Activated naive CD8-positive, alpha-beta T cell treated with anti-CD3 and anti-CD28 coated beads, Interleukin-2, amount 50 U/mL, for 24 hours (primary cell): ENCODE measurements around the gene NEAT1.
A peak's percentile ranks its signal among the peaks of the same experiment; 100 is the strongest.
"Not testable (repeated sequence)": the region's sequence is repeated elsewhere in the genome, so short reads cannot be mapped to it uniquely, and the experiment has no call there.

ENCODE experiments used
- ATAC-seq: fragments of 150-1000 bp; cut with Tn5 transposase; one replicate; pipeline ENCODE4 v1.10.0; 2021
- DNase-seq: peaks from one replicate; pipeline ENCODE4 v3.0.0; 2021
- H3K27ac Mint-ChIP-seq: one replicate; pipeline ENCODE4 v1.8.0; 2021; ENCODE audit warnings: mild to moderate bottlenecking, mixed read lengths
- H3K27me3 Mint-ChIP-seq: one replicate; pipeline ENCODE4 v1.8.0; 2021; ENCODE audit warnings: mixed read lengths
- H3K36me3 Mint-ChIP-seq: one replicate; pipeline ENCODE4 v1.8.0; 2021; ENCODE audit warnings: low read depth, mixed read lengths
- H3K4me1 Mint-ChIP-seq: one replicate; pipeline ENCODE4 v1.8.0; 2021; ENCODE audit warnings: mixed read lengths
- H3K4me3 Mint-ChIP-seq: one replicate; pipeline ENCODE4 v1.8.0; 2021; ENCODE audit warnings: mild to moderate bottlenecking, moderate library complexity, mixed read lengths
- H3K9me3 Mint-ChIP-seq: one replicate; pipeline ENCODE4 v1.8.0; 2021; ENCODE audit warnings: mixed read lengths

The NEAT1 gene

DNA sequence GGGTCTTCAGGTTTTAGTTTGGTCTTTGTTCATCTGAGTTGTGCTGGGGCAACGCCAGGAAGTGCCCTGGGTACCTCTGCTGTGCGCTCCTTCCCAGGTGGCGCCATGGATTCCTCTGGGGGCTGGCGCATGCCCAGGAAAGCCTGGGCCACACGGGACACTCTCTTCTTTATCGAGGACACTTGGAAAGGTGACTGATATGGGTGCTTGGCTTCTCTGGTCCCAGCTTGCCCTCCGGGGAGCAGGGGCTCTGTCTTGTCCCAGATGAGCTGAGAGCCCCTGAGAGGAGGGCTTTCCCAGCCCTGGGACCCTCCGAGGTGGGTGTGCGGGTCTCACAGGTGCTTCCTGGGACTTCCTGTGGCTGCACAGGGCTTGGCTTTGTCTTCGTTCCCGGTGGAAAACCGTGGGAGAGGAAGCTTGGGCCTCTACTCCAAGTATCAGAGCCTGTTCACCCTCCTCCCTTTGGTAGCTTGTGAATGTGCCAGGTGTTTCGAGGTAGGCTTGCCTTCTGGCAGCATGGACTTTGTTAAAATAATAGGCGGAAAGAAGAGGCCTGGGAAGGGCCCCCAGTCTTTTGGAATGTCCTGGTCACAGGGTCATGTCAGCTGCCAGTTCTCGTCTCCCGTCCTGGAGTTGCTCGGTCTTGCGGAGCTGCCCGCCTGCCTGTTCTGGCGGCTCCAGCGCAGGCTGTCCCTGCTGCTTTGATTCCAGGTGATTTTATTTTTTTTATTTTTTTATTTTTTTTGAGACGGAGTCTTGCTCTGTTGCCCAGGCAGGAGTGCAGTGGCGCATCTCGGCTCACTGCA is 10.1 kb upstream of the NEAT1 start:
- no peaks in the 10 kb centered on the region for H3K9me3 Mint-ChIP-seq
- DNase-seq = no peak
- H3K4me3 Mint-ChIP-seq = no peak overlapping the region
- no peak overlapping the region for H3K27ac Mint-ChIP-seq
- no peak for ATAC-seq
- peaks cover 20% of the 10 kb centered on the region for H3K36me3 Mint-ChIP-seq
- peaks cover 19% of the 10 kb centered on the region for H3K4me1 Mint-ChIP-seq
- no peaks in the 10 kb centered on the region for H3K27me3 Mint-ChIP-seq

DNA sequence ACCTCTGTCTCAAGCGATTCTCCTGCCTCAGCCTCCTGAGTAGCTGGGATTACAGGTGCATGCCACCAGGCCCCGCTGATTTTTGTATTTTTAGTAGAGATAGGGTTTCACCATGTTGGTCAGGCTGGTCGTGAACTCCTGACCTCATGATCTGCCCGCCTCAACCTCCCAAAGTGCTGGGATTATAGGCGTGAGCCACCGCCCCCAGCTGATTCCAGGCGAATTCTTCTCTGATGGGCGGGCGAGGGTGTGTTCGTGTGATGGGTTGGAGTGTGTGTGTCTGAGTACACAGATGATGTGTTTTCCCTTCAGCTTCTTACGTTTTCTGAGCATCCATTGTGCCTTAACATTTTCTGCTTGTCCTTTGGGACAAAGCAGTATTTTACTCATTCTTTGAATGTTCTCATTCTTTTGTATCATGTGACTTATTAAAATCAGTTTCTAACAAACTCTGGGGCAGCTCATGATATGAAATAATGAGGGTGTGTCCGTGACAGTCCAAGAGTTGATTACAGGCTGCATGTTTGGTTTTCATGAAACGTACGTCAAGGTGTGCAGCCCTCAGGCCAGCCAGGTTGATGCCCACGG is 9.4 kb upstream of the NEAT1 start:
- not testable (repeated sequence) for ATAC-seq, H3K27me3 Mint-ChIP-seq, H3K27ac Mint-ChIP-seq, DNase-seq, H3K4me3 Mint-ChIP-seq, H3K9me3 Mint-ChIP-seq
- peaks cover 25% of the 10 kb centered on the region for H3K4me1 Mint-ChIP-seq
- H3K36me3 Mint-ChIP-seq = peaks cover 19% of the 10 kb centered on the region

GRCh38 chr11:65414776-65415498 is 7.7 kb upstream of the NEAT1 start:
- H3K4me1 Mint-ChIP-seq = peaks cover 37% of the 10 kb centered on the region
- no peaks in the 10 kb centered on the region for H3K27me3 Mint-ChIP-seq
- peaks cover 8% of the 10 kb centered on the region for H3K36me3 Mint-ChIP-seq
- H3K4me3 Mint-ChIP-seq = no peak overlapping the region
- ATAC-seq = no peak
- DNase-seq = no peak
- no peaks in the 10 kb centered on the region for H3K9me3 Mint-ChIP-seq
- H3K27ac Mint-ChIP-seq = no peak overlapping the region

DNA sequence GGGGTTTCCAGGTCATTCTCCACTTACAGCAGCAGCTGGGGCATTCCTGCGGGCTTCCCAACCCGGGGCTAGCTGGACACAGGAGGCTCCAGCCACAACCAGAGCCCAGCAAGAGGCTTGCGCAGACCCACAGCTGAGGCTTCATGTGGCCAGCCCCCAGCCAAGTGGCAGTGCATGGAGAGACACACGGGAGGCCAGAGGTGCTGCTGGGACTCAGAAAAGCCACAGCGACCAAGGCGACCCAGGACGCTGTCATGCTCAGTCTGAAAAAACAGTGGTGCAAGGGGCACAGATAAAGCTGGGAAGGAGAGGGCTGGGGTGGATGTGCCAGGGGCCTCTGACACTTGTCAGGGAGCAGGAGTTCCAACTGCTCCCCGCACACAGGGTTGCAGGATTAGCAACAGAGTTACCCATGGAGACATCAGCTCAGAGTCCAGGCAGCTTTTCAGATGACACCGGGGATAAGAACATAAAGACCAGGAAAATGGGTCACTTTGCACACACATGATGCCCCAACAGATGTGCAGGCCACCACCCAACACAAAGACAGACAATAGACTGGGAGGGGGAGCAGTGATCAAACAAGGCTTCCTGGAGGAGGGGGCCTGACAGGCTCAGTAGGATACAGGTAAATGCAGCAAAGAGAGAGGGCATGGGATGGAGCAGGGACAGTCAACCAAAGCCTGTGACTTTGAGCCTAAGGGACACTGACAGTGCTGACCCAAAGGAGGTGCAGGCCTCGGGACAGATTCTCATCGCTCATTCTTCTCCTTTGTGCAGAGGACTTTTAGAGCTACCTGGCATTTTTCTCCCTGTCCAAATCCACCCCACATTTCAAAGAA is 6.9 kb upstream of the NEAT1 start:
- Mint-ChIP-seq H3K4me1 (peaks cover 44% of the 10 kb centered on the region), H3K36me3 (peaks cover 8% of the 10 kb centered on the region), H3K27me3 (no peaks in the 10 kb centered on the region), H3K27ac (no peak overlapping the region), H3K9me3 (no peaks in the 10 kb centered on the region), H3K4me3 (peak overlapping the region; percentile 48)
- ATAC-seq (no peak), DNase-seq (no peak)

- Mint-ChIP-seq H3K4me3 (peak overlapping the region; percentile 100), H3K36me3 (peaks cover 4% of the 10 kb centered on the region), H3K27me3 (no peaks in the 10 kb centered on the region), H3K27ac (peak overlapping the region; percentile 97), H3K4me1 (peaks cover 50% of the 10 kb centered on the region), H3K9me3 (no peaks in the 10 kb centered on the region)
- ATAC-seq (peak; percentile 34), DNase-seq (peak; percentile 97)
These were observed 6.2 kb upstream of the NEAT1 start for GRCh38 chr11:65416341-65416824.

DNA sequence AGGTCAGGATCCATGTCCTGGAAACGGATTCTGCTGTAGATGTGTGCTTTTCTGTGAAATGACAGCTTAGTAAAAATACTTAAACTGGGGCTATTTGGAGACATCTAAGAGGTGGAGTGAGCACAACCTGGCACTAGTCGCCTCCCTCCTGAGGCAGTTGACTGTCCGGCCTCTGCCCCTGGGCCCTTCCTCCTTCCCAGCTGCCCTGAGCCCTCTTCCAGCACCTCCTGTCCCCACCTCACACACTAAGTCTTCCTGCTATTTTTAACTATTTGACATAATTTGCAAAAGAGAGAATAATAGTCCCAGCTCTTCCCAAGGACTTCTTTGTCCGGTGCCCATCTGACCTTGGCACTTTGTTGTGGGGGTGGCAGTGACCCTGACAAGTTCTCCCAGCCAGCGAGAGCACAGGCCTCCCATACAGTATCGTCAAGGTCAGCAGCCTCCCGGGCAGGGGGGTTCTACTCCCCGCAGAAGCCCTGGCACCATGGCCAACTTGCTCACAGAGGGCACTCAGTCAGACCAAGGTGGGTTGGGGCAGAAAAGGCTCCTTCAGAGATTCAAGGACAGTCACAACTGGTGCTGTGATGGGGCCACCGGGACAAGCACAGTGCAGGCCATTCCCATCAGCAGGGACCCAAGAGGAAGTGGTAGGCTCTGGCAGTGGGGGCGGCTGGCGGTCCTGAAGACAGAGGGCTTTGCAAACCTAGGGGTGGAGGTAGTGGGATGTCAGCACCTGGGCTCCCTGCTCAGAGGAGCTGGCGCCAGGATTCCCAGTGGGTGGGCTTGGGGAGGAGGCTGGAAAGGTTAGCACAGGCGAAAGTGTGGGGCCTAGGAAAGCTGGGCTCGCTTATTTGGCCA is 5.5 kb upstream of the NEAT1 start:
- Mint-ChIP-seq H3K9me3 (no peaks in the 10 kb centered on the region), H3K27me3 (no peaks in the 10 kb centered on the region), H3K36me3 (peaks cover 4% of the 10 kb centered on the region), H3K4me3 (peak overlapping the region; percentile 100), H3K27ac (peak overlapping the region; percentile 97), H3K4me1 (peaks cover 55% of the 10 kb centered on the region)
- peak; percentile 57 for DNase-seq
- ATAC-seq = no peak

DNA sequence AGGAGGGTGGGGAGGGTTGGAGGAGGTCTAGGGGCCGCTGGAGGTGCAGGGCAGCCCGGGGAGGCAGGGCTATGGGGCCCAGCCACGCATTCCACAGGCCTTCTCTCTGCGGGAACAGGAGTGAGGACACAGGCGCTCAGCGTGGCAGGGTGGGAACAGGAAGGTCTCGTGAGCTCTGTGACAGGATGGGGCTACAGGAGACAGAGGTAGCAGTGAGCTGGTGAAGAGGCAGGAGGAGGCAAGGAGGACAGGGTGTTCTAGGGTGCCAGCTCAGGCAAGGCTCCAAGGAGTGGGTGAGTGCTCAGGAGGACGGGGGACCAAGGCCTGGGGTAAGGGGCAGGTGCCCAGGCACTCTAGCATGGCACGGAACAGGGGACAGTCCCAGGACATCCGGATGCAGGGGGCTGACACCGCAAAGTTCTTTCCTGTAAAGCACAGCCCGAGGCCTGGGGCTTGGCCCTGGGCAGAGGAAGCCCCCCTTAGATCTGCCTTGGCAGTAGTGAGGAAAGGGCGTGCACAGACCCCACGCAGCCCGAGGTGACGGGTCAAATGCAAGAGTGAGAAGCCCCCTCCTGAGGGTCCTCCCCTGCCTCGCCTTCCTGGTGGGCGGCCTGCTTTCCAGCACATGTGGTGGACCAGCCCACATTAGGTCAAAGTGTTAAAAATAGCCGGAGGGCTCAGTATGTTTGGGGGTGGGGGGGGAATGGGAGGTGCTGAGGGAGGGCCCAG is 4.7 kb upstream of the NEAT1 start:
- H3K36me3 Mint-ChIP-seq = peaks cover 7% of the 10 kb centered on the region
- H3K4me1 Mint-ChIP-seq = peaks cover 60% of the 10 kb centered on the region
- H3K27ac Mint-ChIP-seq = peak overlapping the region; percentile 97

GRCh38 chr11:65418431-65418680 is 4.2 kb upstream of the NEAT1 start:
- Mint-ChIP-seq H3K27ac (peak overlapping the region; percentile 97), H3K4me1 (peaks cover 62% of the 10 kb centered on the region), H3K4me3 (peak overlapping the region; percentile 100), H3K27me3 (peaks cover 7% of the 10 kb centered on the region), H3K9me3 (no peaks in the 10 kb centered on the region), H3K36me3 (peaks cover 10% of the 10 kb centered on the region)
- DNase-seq (peak; percentile 49), ATAC-seq (peak; percentile 0)

More for the DNA sequence above, 4.7 kb upstream of the NEAT1 start:
- H3K9me3 Mint-ChIP-seq = no peaks in the 10 kb centered on the region
- peaks cover 6% of the 10 kb centered on the region for H3K27me3 Mint-ChIP-seq
- peak; percentile 69 for DNase-seq
- ATAC-seq = peak; percentile 1
- H3K4me3 Mint-ChIP-seq = peak overlapping the region; percentile 100

DNA sequence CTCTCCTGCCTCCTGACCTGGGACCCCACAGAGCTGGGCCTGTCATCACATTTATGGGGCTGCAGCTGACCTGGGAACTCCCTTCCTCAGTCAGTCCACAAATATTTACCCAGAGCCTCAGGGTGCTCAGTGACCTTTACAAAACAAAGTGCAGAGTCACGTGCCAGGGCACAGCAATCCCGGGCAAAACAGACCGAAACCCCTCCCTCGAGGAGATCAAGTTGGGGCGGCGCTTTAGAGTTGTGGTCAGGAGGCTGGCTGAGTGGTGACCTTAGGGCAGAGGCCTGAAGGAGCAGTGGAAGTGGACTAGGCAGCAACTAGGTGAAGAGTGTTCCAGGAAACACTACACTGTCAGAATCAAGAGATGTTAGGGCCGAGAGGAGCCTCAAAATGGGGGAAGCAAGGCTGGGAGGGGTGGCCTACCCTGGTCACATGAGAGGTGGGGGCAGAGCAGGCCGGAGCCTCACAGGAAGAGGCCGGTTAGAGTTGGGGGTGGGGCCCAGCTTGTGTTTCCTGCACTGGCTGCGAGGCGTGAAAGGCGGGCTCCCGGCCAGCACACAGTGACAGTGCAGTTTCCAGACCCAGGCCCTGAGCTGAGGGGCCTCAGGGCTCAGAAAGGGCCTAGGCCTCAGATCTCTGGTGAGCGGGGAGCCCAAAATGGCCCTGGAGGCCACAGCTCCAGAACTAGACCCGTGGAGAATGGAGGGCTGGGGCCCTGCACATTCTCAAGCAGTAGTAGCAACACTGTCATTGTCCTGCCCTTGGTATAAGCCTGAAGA is 3.7 kb upstream of the NEAT1 start:
- Mint-ChIP-seq H3K4me1 (peaks cover 62% of the 10 kb centered on the region), H3K27ac (peak overlapping the region; percentile 97), H3K36me3 (peaks cover 15% of the 10 kb centered on the region), H3K9me3 (no peaks in the 10 kb centered on the region), H3K4me3 (peak overlapping the region; percentile 100), H3K27me3 (peaks cover 7% of the 10 kb centered on the region)
- DNase-seq = peak; percentile 94
- ATAC-seq = peak; percentile 44

GRCh38 chr11:65419460-65419771 is 3.2 kb upstream of the NEAT1 start:
- H3K27me3 Mint-ChIP-seq = peaks cover 7% of the 10 kb centered on the region
- ATAC-seq = no peak
- H3K4me1 Mint-ChIP-seq = peaks cover 65% of the 10 kb centered on the region
- peak; percentile 51 for DNase-seq
- H3K36me3 Mint-ChIP-seq = peaks cover 21% of the 10 kb centered on the region
- peak overlapping the region; percentile 97 for H3K27ac Mint-ChIP-seq
- peak overlapping the region; percentile 100 for H3K4me3 Mint-ChIP-seq
- H3K9me3 Mint-ChIP-seq = no peaks in the 10 kb centered on the region

DNA sequence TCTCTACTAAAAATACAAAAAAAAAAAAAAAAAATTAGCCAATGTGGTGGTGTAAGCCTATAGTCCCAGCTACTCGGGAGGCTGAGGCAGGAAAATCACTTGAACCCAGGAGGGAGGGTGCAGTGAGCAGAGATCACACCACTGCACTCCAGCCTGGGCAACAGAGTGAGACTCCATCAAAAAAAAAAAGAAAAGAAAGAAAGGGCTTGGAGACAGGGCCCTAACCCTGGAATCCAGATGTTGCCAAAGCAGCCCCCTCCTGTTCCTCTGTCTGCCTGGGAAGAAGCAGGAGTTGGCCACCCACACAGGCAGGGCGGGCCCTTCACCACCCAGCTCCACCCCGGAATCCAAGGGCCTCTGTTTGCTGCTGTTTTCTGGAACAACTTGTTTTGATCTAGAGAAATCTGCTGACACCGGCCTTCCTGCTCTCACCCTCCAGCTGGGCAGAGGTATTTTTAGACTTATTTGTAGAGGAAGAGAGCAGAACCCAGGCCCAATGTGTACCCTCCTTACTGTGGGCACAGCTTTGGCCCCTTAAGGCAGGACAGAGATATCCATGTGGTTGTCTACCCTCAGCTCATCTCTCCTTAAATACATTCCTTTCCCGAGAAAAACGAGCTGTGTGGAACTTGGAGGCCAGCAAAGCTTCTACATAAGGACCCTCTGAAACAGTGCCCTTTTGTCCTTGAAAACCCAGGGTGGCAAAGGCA is 2.7 kb upstream of the NEAT1 start:
- DNase-seq (peak; percentile 72), ATAC-seq (no peak)
- H3K36me3 Mint-ChIP-seq = peaks cover 26% of the 10 kb centered on the region
- peak overlapping the region; percentile 97 for H3K27ac Mint-ChIP-seq
- no peaks in the 10 kb centered on the region for H3K9me3 Mint-ChIP-seq
- H3K27me3 Mint-ChIP-seq = peaks cover 7% of the 10 kb centered on the region
- H3K4me1 Mint-ChIP-seq = peaks cover 69% of the 10 kb centered on the region
- H3K4me3 Mint-ChIP-seq = peak overlapping the region; percentile 100

- Mint-ChIP-seq H3K27me3 (peaks cover 7% of the 10 kb centered on the region), H3K36me3 (peaks cover 32% of the 10 kb centered on the region), H3K4me3 (peak overlapping the region; percentile 100), H3K27ac (peak overlapping the region; percentile 97), H3K4me1 (peaks cover 73% of the 10 kb centered on the region), H3K9me3 (no peaks in the 10 kb centered on the region)
- ATAC-seq (no peak), DNase-seq (no peak)
These were observed 2.1 kb upstream of the NEAT1 start for GRCh38 chr11:65420506-65420905.
